Hepatocyte (in vitro differentiated cells): ENCODE results near the gene BMP4.

Source experiments
- CTCF ChIP-seq: fragments of 200-600 bp; sonication (generic); IDR thresholded peaks from 2 replicates; pipeline ENCODE4 v1.5.1; 2016; ENCODE audit warnings: antibody characterized with exemption, mild to moderate bottlenecking; ENCODE audit not compliant: poor library complexity
- EZH2 ChIP-seq: fragments of 200-600 bp; sonication (generic); IDR thresholded peaks from 2 replicates; pipeline ENCODE4 v1.6.1; 2016; ENCODE audit warnings: antibody characterized with exemption, mild to moderate bottlenecking, borderline replicate concordance
- EZH2phosphoT487 ChIP-seq: fragments of 200-600 bp; sonication (generic); IDR thresholded peaks from one replicate; pipeline ENCODE4 v1.6.1; 2018; ENCODE audit warnings: antibody characterized with exemption, mild to moderate bottlenecking, low read depth, moderate library complexity; ENCODE audit not compliant: unreplicated experiment, severe bottlenecking

GRCh38 chr14:53946071-53946403 lies 10.6 kb downstream of the BMP4 start:
- no peak for TF ChIP-seq CTCF
- TF ChIP-seq EZH2phosphoT487: no peak
- no peak for TF ChIP-seq EZH2
